RPMI7951 (cell line): ENCODE data around the gene PRKAR1B. TPM values are rescaled to one million over a fixed set of nuclear protein-coding genes. Genes with fewer than 3 reads are reported as not detected.
A peak's percentile ranks its signal among the peaks of the same experiment; 100 is the strongest.
"Not testable (repeated sequence)": the region's sequence is repeated elsewhere in the genome, so short reads cannot be mapped to it uniquely, and the experiment has no call there.

Source experiments
- DNase-seq: peaks from one replicate; pipeline ENCODE4 v3.0.0-alpha.2; 2012; ENCODE audit warnings: low read depth
- total RNA-seq: library from RNA; depleted of rRNA; stranded (reverse); fragments of >200 nt; shearing (Covaris generic); gene quantifications from 2 replicates; pipeline ENCODE4 v1.2.3, GENCODE V29; 2014

PRKAR1B gene
- total RNA-seq, 1 experiment from 2014 or later, result 5.0 TPM

DNA sequence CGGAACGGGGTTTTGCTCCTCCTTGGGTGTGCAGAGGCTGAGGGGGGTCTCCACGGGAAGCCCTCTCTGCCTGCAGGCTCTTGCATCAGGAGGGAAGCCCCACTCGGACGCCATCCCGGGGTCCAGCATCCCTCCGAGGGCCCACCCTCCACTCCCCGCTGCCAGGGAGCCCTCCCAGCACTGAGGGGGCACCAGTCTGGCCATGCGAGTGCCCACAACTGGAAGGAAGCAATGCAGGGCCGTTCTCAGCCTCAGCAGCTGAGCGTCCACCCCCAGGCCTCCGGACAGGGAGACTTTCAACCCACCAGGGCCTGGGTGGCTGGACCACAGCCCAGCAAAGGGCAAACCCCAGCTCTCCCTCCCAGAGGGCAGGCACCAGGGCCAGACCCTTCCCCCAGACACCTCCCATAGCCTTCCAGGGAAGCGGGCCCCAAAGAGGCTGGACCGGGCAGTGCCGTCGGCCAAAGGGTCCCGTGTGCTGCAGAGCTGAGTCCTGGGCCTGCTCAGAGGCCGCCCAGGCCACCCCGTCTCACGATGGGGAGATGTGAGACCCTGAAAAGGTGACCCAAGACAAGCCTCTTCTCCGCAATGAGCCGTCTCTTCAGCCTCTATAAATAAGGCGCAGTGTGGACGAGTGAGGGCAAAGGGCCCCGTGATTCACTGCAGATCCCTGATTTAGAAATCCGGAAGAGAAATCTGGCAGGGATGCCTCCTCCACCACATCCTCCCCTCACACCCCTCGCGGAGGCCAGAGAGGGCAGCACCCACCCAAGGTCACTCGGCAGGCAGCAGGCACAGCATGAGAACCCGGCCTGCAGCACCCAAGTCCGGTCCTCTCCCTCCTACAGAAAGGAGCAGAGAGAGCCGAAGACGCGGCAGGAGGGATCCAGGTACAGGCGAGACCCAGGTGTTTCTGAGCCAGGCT lies 82.4 kb downstream of the PRKAR1B start:
- DNase-seq, result no peak

DNA sequence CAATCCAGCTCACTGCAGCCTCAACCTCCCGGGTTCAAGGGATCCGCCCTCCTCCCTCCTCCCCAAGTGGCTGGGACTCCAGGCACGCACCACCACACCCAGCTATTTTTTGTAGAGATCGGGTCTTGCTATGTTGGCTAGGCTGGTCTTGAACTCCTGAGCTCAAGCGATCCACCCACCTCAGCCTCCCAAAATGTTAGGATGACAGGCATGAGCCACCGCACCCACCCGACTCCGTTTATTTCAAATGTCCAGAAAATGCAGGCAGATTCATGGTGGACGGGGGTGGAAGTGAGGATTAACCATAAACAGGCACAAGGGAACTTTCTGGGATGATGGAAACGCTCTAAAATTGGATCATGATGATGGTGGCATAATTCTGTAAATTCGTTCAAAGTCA lies 85.1 kb downstream of the PRKAR1B start:
- no peak for DNase-seq

DNA sequence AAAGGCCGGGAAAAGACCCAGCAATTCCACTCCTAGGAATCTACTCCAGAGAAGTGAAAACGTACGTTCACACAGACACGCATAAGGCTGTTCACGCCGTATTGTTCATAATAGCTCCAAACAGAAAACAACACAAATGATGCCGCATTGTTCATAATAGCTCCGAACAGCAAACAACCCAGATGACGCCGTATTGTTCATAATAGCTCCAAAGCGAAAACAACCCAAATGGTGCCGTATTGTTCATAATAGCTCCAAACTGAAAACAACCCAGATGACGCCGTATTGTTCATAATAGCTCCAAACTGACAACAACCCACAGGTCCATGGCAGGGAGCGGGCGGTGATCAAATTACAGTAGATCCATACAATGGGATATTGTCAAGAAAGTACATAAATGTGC lies 85.8 kb downstream of the PRKAR1B start:
- peak; percentile 47 for DNase-seq

DNA sequence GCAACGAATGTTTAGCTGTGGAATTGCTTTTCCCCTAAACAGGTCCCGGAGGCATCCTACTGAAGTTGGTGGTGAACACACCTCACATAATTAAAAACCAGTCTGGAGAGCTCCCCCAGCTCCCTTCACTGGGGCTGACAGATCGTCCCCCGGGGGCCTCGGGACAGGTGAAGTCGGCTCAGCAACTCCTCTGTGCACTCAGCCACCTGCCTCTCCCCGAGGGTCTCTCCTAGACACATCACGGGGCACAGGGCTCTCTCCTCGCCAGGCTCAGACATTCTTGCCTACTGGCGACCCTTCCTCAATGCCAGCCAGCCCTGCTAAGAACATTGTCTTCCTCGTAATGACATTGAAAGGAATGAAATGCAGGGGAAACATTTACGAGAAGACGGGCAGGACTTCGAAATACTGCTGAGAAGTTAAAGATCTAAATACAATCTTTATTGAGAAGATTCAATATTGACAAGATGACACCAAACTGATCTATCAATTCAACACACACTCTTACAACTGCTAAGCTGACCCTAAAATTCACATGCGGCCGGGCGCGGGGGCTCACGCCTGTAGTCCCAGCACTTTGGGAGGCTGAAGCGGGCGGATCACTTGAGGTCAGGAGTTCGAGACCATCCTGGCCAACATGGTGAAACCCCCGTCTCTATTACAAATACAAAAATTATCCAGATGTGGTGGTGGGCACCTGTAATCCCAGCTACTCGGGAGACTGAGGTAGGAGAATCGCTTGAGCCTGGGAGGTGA lies 88.6 kb downstream of the PRKAR1B start:
- DNase-seq, result no peak

DNA sequence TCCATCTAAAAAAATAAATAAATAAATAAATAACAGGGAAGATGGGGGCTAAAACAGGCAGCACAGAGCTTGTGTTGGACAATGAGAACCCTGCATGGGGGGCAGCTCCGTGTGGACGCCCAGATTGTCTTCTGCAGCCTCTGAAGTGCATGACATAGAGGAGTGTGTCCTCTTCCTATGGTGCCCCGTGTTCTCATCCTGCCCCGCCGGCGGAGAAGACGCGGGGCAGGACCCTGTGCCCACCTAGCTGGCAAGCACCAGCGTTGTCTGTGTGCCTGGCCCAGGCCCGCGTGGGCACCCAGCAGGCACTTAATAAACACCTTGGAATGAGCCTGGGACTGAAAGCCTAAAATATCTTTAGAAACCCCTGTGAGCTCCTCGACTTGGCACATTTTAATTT lies 89.3 kb downstream of the PRKAR1B start:
- DNase-seq, result no peak

DNA sequence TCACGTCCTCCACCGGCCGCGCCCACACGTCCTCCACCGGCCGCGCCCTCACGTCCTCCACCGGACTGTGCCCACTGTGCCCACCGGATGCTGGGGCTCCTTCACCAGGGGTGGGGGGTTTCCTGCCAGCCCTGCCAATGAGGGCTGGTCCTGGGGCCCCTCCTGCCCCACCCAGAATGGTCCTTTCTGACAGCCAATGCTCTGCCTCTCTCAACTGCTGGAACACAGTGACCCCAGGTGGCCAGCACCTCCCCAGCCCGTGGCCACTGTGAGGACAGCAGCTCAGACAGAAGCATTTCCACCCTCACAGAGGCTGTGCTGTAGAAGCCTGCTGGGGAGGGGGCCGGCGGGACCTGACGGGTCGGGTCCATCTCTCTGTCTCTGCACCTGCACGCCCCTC lies 90.7 kb downstream of the PRKAR1B start:
- peak; percentile 25 for DNase-seq

DNA sequence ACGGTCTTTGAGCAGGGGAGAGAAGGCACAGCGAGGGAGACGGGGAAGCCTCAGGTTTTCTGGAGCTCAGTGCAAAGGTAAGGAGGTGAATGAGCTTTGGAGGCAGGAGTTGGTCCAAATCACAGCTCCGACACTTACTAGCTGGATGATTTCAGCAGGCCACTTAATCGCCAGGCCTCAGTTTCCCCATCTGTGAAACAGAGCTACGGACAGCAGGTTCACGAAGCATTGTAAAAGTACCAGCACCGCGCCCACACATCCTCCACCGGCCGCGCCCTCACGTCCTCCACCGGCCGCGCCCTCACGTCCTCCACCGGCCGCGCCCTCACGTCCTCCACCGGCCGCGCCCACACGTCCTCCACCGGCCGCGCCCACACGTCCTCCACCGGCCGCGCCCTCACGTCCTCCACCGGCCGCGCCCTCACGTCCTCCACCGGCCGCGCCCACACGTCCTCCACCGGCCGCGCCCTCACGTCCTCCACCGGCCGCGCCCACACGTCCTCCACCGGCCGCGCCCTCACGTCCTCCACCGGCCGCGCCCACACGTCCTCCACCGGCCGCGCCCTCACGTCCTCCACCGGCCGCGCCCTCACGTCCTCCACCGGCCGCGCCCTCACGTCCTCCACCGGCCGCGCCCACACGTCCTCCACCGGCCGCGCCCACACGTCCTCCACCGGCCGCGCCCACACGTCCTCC lies 91.2 kb downstream of the PRKAR1B start:
- not testable (repeated sequence) for DNase-seq

DNA sequence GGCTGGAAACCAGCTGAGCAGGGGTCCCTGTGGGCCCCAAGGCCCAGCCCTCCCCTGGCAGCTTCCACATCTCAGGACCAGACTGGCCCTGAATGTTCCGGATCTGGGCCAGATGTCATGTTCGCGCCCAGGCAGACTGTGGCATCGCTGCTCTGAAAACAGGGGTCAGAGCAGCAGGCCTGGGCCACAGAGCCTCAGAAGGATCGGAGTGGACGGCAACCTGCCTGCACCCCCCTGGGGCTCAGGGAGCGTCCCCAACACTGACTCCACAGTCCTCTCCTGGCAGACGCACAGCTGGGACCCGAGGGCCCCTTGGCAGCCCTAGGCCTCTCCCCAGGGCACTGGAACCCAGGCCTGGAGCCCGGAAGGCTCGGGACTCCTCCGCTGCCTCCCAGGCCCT lies 91.9 kb downstream of the PRKAR1B start:
- no peak for DNase-seq

DNA sequence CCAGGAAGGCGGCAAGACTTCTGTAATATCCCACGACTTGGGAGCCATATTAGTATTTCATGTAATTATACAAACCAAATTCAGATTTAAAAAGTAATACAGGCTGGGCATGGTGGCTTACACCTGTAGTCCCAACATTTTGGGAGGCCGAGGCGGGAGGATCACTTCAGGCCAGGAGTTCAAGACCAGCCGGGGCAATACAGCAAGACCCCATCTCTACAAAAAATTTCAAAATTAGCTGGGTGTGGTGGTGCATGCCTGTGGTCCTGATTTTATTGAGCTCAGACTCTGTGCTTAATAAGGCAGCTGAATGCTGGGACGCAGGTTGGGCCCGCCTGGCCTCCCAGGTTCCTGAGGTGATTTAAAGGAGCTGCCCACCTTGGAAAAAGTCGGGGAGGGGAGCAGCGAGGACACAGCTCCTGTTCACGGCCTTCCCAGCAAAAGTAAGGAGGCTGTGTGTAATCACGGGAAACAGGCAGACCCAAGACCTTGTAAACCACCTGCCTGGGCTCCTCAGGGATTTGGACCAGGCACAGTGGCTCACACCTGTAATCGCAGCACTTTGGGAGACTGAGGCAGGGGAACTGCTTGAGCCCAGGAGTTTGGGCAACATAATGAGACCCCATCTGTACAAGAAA lies 93.6 kb downstream of the PRKAR1B start:
- DNase-seq, result no peak

DNA sequence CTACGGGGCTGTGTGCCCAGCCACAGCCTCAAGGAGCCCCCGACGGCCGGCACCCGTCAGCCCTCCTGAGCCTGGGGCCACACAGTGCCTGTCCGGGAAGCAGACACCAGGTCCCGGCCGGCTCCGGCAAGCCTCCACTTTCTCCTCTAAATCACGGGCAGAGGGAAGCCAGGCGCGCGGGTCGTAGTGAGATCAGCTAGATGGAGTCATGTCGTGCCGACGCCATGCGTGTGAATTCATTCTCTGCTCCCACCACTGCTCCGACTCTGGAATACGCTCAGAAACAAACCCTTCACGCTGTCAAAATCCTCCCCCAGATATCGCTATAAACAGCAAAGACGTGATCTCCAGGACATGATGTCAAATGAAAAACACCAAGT lies 94.3 kb downstream of the PRKAR1B start:
- no peak for DNase-seq

DNA sequence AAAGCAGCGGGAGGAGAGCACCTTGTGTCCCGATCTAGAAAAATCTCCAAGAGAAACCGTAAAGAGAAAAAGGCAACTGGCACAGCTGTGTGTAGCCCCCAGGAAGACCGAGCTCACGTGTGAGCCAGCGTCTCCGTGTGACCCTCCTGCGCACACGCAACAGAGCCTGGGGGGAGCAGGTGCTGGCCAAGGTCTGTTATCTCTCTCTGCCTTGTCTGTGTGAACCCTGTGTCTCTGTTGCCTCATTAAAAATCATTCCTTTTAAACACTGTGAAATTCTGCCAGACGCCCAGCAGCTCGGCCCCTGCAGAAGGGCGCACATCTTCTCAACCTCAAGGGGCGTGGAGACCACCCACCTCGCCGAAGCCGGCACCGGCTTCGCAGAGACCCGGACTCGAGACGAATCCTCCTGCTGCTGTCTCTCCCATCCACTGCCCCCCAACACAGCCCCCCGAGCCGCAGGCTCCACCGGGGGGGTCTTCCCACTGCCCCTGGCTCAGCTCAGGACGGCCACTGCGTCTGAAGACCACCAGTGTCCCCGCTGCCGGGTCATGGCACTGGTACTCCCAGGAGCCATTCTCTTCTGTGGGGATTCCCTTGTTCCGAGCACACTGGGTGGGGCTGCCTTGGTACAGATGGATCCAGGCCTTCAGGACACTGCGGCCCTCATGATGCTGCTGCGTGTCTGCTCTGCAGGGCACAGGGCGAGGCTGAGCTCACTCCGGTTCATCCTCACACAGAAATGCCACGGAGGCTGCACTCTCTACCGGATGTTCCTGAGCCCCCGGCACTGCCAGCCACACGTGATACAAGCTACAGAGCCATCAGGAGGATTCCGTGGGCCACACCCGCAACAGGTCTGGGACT lies 94.9 kb downstream of the PRKAR1B start:
- no peak for DNase-seq

DNA sequence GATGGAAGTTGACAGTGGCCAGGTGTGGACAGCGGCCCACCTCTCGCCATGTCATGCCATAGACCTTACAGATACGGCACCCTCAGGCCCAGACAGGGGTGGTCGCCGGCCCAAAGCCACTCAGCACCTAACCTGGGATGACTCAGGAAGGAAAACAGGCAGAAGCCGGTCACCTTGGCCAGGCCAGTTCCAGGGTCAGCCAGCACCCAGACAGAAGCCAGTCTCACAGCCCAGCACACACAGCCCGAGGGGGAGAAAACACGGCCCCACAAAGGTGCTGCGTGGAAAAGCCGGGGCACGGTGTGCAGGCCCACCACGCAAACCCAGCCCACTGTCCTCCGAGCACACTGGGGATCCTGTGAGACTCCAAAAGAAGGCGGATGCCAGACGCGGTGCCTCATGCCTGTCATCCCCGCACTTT lies 95.8 kb downstream of the PRKAR1B start:
- no peak for DNase-seq

DNA sequence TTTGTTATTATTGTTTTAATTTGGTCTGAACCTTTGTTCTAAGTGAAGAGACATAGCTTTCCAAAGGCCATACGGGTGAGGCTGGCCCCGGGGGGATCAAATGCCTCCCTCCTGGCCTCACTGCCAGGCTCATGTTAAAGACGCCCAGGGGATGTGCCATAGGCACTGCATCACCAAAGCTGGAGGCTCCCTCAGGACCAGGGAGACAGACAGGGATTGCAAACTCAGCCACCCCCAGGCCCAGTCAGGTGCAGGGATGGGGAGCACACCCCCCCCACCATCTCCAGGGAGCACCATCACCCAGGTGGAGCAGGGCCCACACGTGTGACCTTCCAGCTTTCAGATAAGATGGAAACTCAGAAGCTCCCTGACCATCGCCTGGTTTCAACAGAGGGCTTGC lies 96.5 kb downstream of the PRKAR1B start:
- no peak for DNase-seq

DNA sequence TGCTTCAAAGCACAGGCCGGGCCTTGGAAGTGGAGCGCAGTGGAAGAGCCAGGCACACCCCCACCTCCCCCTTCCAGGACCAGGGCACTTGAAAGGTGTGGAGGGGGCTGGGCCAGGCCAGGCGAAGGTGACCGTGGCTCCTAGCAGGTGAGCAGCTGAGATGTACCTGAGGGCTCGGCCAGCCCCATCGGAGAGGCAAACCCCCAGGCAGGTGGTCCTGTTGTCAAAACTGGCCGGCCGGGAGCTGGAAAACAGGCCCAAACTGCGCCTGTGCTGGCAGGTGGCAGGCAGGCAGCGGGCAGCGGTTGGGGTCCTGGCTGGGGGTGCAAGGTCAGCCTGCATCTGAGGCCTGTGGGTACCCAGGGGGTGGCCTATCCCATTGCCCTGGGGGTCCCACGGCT lies 97.0 kb downstream of the PRKAR1B start:
- DNase-seq, result no peak

DNA sequence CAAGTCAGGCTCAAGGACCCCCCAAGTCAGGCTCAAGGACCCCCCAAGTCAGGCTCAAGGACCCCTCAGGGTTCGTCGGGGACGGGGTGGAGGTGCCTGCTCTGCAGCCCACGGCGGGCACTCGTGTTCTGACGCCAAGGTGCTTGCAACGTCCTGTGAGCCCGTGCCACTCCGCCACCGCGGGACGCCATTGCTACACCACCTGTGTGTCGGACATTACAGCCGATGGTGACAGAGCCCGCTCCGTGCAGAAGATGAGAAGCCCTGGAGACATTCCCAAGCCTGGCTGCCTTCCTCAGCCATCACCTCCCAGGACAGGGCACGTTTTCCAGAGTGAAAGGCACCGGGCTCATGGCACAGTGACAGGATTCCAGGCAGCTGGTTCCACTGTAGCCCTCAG lies 98.3 kb downstream of the PRKAR1B start:
- no peak for DNase-seq

DNA sequence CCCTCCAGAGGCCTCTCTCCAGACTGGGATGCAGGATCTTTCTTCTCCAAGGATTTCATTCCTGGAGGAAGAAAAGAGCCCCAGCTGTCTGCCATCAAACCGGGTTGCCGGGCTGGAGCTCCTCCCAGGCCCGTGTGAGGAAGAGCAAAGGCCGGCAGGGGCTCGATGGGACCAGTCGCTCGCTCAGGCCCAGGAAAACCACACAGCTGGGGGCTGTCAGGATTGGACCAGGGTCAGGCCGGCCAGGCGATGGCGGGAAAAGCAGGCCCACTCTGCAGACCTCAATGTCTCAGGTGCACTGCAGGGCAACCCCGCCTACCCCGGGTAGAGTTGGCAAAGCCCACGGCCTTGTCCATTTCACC lies 98.7 kb downstream of the PRKAR1B start:
- DNase-seq, result no peak

DNA sequence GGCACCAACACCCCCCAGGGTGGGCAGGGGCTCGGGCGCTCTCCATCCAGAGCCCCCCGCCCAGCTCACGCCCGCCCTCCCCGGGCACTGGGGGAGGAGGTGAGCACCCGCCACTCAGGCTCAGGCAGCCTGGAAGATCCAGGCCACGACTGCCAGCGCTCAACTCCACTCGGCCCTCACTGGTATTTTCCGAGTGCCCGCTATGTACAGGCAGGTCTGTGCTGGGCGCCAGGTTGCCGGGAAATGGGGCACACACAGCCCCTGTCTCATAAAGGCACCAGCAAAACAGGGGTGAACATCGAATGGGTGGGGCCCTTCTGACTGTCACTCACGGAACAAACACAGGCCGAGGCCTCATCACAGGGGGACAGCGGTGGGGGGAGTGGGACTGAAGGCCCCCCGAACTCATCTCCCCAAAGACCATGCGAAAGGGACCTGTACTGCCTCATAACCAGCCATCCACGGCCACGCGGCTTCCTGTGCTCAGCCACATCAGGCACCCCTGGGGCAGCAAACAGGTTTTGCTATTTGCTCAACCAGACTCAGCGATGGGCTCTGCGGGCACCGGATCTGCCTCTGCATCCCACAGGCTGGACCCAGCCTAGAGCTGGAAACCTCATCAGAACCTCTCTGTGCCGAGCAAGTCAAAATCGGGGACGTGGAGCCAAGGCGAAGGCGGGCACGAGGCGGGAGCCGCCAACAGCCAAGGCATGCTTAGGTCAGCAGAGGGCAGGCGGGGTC lies 99.2 kb downstream of the PRKAR1B start:
- DNase-seq, result no peak

DNA sequence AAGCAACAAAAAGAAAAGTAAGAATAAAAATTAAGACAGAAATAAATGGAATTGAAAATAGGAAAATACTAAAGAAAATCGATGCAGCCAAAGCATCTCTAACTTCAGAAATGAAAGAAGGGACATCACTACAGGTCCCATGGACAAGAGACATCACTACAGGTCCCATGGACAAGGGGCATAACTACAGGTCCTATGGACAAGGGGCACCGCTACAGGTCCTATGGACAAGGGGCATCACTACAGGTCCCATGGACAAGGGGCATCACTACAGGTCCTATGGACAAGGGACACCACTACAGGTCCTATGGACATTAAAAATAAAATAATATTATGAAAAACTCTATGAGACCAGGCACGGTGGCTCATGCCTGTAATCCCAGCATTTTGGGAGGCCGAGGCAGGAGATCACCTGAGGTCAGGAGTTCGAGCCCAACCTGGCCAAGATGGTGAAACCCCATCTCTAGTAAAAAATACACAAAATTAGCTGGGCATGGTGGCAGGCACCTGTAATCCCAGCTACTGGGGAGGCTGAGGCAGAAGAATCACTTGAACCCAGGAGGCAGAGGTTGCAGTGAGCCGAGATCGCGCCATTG lies 101.6 kb downstream of the PRKAR1B start:
- DNase-seq, result no peak

DNA sequence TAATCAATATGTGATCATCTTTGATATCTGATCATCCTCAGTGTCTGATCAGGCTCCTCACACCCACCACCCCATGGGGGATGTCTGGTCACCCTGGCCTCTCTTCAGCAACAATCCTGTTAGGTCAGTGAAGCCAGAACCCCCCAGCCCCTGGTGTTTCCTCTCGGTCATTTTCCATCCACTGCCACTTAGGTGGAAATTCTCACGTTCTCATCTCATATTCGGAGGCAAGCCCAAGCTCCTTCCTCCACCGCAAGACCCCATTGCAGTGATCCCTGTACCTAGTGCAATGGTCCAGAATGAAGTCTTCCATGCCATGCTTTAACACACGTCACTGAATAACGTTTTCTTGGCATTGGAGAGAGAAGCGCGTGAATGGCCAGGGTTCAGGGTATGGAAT lies 103.6 kb downstream of the PRKAR1B start:
- no peak for DNase-seq
